GM21367 (cell line): ENCODE data around the gene SASS6.
"Not testable (repeated sequence)": the region's sequence is repeated elsewhere in the genome, so short reads cannot be mapped to it uniquely, and the experiment has no call there.

Source experiments
- ATAC-seq: cut with Tn5 transposase; IDR thresholded peaks from one replicate; pipeline ENCODE4 v1.9.1; 2021; ENCODE audit not compliant: unreplicated experiment

The SASS6 gene

DNA sequence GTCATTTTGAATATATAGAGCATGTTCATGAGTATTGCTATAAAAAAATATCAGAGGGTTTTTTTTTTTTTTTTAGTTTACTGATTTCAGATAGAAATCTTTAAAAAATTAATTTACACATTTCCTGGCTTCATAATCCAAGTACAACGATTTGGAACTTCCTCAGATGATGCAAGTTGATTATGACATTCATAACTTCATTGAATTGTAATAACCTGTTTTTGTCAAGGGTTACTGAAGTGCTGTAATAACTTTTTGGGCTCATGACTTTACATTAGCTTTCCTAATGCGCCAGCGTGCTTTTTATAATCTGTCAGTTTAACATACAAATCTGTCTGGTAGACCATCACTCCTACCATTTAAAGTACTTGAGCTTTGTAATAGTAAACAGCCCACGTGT lies 81.3 kb downstream of the SASS6 start:
- ATAC-seq, result no peak

DNA sequence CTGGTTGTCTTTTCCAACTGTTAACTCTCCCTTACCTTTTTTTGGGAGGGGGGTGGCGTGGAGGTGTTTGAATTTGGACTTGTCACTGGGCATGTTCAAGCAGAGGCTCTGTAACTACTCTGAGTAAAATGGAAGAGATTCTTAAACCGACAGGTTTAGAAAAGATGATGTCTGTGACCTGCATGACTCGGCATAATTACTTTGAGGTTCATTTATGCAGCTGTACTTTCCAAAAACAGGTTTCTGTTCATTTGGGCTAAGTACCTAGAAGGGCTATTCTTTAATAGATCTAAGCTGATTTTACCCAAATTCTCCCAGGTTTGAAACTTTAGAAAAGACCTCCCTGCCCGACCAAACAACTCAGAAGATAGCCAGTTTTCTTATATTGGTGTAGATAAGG lies 82.6 kb downstream of the SASS6 start:
- no peak for ATAC-seq

GRCh38 chr1:100047235-100047708 lies 85.5 kb downstream of the SASS6 start:
- not testable (repeated sequence) for ATAC-seq

DNA sequence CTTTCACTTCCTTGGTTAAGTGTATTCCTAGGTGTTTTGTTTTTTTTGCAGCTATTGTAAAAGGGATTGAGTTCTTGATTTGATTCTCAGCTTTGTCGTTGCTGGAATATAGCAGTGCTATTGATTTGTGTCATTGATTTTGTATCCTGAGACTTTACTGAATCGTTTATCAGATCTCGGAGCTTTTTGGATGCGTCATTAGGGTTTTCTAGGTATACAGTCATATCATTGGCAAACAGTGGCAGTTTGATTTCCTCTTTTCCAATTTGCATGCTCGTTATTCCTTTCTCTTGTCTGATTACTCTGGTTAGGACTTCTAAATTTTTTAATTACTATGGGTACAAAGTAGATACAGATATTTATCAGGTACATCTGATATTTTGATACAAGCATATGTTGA lies 87.5 kb downstream of the SASS6 start:
- no peak for ATAC-seq

DNA sequence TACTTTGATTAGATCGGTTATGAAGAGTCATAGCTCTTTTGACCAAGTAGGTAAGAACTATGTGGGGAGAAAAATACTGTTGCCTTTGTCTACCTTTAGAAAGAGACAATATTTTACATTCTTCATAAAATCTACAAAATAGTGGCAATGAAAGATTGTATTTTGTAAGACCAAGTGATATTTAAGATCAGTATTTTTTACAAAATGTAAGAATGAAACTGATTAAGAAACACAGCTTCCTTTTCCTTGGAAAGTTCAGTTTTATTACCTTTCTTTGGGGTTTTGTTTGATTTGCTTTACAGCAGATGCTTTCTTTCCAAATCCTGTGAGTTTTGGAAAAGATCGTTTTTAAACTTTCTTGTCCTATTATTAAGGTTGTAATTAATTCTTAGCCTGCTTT lies 93.1 kb downstream of the SASS6 start:
- no peak for ATAC-seq

DNA sequence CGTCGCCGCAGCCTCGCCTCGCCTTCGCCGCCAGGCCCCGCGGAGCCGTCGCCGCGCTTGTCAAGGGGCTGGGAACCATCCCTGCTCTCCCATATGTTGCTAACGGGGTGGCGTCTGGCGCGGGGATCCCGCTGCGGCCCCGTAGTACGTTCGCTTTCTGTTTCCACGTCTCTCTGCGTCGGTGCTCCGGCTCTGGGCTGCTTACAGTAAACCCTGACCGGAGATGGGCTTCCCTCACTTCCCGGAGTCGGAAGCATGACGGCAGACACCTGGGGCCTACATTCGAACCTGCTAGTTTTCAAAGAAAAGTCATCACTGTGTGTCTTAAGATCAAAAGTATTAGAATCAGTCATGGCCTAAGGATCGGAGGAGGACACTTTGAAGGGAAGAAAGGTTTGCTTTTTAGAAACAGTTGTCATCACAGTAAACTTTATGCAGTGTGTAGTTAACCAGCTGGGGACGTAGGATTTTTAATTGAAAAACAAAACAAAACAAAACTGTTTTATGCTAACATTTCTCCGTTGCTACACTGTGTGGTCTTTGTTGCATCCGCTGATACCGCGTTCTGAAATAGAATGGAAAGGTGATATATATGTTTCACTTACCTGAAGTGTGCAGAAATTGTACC lies 94.0 kb downstream of the SASS6 start:
- peak; percentile 41 for ATAC-seq

- ATAC-seq, result peak; percentile 82
Observed at GRCh38 chr1:100037927-100038659, 94.6 kb downstream of the SASS6 start.

DNA sequence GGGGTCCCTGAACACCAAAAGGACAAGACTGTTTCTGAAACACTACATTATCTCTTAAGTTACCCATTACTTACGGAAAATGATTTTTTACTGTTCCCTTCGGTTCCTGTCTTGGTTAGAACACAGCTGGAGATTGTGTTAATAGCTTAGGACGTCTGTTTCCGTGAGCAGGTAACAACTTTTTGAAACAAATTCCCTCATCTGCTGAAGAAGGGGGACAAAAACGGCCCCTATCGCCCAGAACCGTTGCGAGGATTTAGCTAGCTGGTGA lies 95.1 kb downstream of the SASS6 start:
- ATAC-seq, result no peak

GRCh38 chr1:100036718-100037655 lies 95.7 kb downstream of the SASS6 start:
- no peak for ATAC-seq

DNA sequence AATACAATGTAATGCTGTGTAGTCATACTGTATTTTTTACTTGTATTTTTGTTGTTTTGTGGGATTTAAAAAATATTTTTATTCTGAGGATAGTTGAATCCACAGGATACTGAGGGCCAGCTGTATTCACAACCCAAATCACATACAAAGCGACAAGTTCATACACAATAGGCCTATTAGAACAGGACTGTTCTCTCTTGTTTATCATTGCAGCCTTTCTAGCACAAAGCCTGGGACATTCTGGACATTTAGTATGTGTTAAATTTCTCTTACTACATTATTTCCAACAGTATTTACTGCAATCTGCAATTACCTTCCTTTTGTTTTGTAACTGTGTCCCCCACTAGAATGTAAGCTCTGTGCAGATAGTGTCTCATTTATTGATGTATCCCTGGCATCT lies 97.5 kb downstream of the SASS6 start:
- no peak for ATAC-seq

GRCh38 chr1:100034470-100034869 lies 98.3 kb downstream of the SASS6 start:
- no peak for ATAC-seq
